Sciatic nerve (tissue), 2 donors: ENCODE results near the gene PLA2G5. TPM values are rescaled to one million over a fixed set of nuclear protein-coding genes. Genes with fewer than 3 reads are reported as not detected.

Source experiments
- ATAC-seq: fragments of 200-7000 bp; cut with Tn5 transposase; one replicate; pipeline ENCODE4 v1.9.1; 2020; ENCODE audit warnings: mild to moderate bottlenecking, moderate library complexity
- DNase-seq: peaks from one replicate; pipeline ENCODE4 v3.0.0-alpha.2; 2020; ENCODE audit warnings: low spot score
- intact Hi-C: fragments of 100-400 bp; cut with DNase I; formaldehyde crosslinking; loops from one replicate; pipeline ENCODE4 v1.14.2; 2022
- total RNA-seq: library from RNA; stranded (reverse); fragmentation: NEBNext Ultra II Directional; extraction: Animal tissue kit (Norgen Biotek cat#: 25700); gene quantifications from one replicate; pipeline ENCODE4 v1.2.1, GENCODE V29; 2021
- donor health status: DM: no; HTN: no; CAD: no.
- donor health status: DM: no; HTN: no; CAD: no.

PLA2G5 gene
- total RNA-seq, 1 donor from 2014 or later = 1.3 TPM

DNA sequence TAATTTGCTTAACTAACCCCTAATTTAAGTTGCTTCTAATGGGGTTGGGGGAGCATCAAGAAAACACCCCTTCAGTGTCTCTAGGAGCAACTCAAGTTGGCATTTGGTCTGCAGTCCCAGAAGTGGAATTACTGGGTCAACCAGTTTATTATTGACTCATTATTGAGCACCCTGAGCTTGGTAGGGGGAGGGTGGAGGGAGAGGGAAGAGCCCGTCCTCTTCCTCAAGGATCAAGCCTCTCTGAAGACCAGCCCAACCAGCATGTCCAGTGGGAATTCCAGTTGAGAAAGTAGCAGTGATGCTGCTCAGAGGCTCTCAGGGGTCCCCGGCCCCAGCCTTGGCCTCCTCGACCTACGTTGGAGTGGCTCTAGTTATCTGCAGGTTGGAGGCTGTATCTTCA is 67.1 kb downstream of the PLA2G5 start:
- intact Hi-C loops = no loop called here
- ATAC-seq (no peak), DNase-seq (peak; percentile 13)

DNA sequence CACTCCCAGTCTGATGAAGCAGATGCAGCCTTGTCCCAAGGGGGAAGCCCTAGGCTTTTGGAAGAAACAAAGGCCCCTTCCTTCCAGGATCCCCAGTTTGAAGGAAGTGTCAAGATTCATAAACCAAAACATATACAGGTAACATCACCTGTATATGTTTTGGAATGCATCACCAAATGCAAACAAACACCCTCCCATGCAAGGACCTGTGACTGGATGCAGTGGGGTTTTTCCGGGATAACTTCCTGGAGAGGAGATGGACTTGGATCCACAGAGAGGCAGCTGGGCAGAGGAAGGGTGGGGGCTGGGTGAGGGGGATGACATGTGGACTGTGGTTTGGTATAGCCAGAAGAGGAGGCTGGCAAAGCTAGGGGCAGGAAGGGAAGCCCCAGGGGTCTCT is 67.6 kb downstream of the PLA2G5 start:
- DNase-seq (peak; percentile 17), ATAC-seq (no peak)
- intact Hi-C loops = no loop called here

DNA sequence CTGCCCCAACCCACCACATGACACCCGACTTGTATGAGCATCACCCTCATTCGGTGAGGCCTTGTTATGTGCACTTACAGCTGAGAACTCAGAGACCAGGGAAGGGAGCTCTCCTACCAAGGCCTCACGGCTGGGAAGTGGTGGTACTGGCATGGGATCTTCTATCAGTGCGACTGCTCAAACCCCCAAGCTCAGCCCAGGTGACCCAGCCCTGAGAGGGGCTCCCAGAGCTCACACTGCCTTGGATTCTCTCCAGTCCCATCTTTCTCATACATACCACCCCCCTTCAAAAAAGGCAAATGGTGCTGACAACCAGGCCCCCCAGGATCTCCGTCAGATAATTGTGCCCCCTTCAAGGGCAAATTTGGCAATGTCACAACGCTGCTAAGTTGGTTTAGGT is 68.4 kb downstream of the PLA2G5 start:
- ATAC-seq = no peak
- intact Hi-C loops = no loop called here
- peak; percentile 28 for DNase-seq

DNA sequence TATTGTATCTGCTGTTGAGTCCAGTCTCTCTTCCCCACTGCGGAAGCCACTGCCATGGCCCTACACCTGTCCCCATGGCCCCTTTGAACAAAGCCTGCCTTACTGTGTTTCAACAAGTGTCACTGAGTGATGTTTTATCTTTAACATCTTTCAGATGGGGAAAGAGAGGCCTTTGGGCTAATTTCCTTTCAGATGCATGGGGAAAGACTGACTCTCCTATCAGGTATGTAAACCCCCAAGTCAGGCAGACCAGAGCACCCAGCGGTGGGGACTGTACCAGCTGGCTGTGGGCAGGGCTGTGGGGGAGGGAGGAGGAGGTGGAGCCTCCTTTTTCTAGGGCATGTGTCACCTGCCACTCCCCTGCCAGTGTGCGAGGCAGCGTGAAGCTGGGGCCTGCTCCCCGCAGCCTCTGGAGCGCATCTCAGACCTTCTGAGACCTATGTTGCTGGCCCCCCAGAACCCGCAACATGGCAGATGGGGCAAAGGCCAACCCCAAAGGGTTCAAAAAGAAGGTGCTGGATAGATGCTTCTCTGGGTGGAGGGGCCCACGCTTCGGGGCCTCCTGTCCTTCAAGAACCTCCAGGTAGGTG is 69.1 kb downstream of the PLA2G5 start, which contains the start of gene PLA2G2F:
PLA2G2F (plus strand) TSS at position 363 of the 590 bp plus-strand sequence; CDS start at position 468, 105 bp downstream.
- intact Hi-C loops = no loop called here
- ATAC-seq = no peak
- DNase-seq = peak; percentile 36

DNA sequence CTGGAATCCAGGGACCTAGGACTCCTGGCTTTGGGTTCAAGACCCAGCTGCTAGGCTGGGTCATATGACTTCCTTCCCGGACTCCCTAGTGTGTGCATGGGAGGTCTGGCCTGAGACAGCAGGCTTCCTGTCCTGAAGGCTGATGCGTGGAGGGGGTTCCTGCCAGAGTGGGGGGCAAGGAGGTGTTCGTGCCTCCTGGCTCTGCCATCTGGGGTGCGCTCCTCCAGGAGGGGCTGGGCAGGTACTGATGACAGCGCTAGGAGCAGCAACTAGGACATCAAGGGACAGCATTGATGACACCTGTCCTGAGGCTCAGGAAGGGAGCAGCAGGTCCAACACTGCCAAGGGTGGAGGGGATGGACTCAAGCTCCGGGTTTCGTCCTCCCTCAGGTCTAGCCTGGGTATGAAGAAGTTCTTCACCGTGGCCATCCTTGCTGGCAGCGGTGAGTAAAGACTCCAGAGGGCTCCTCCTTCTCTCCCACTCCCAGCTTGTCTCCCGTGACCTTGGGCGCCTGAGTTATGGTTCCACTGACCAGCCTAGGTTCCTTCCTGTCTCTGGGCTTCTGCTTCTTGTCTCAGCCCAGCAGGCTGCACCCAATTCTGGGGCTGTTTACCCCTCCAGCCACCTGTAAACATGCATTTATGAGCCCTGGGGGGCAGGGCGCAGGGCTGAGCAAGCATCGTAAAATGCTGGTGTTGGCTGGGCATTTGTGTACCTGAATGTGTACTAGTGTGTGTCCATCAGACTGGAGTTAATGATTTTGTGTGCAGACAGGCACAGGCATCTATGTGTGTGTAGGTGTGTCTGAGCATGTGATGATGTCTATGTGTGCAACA is 70.0 kb downstream of the PLA2G5 start:
- DNase-seq = peak; percentile 25
- intact Hi-C loops = no loop called here
- no peak for ATAC-seq

DNA sequence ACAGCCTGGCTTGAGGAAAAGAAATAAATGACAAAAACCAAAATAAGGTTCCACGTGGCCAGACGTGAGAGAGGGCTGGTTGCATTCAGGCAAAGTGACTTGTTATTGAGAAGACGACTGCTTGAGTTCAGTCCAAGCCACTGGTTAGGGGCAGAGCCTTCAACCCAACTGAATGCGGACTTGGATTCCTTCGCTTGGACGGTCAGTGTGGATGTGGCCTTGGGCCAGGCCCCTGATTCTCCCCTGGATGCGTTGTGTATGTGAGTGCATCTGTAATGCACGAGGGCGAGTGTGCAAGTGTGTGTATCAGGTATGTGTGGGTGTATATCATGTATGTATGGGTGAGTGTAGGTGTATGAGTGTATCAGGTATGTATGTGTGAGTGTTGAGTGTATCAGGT is 71.0 kb downstream of the PLA2G5 start:
- ATAC-seq (no peak), DNase-seq (peak; percentile 34)
- intact Hi-C loops = no loop called here

DNA sequence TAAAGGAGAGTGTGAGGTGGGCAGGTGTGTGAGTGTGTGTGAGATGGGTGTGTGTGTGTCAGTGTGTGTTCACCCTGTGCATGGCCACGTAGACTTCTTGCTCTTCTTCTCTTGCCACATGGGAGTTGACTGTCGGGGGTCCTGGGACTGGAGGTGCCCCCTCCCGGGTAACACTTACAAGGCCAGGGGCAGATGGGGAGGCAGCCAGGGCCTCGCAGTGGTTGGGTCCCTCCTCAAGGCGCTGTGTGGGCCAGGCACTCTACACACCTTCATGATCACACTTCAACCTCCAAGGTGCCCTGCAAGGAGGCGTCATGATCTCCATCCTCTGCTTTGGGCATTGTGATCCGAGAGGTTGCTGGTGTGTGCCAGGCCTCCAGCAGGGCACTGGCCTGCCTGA is 71.5 kb downstream of the PLA2G5 start:
- ATAC-seq (no peak), DNase-seq (peak; percentile 19)
- intact Hi-C loops = no loop called here

Other genes starting within 250 kb of the PLA2G5 start
- gene OTUD3, start 187.8 kb upstream of the PLA2G5 start, total RNA-seq = 14.0 TPM
- gene PLA2G2E, start 146.6 kb upstream of the PLA2G5 start, total RNA-seq = not detected
- gene PLA2G2A, start 90.6 kb upstream of the PLA2G5 start, total RNA-seq = 494 TPM
- not detected for gene PLA2G2D, start 49.3 kb downstream of the PLA2G5 start, total RNA-seq
- gene PLA2G2F, start 69.1 kb downstream of the PLA2G5 start, total RNA-seq = not detected
- gene UBXN10, start 115.9 kb downstream of the PLA2G5 start, total RNA-seq = 0.13 TPM
- gene PLA2G2C, start 116.3 kb downstream of the PLA2G5 start, total RNA-seq = 0.36 TPM
- not detected for gene VWA5B1, start 220.7 kb downstream of the PLA2G5 start, total RNA-seq